ENCODE data around the gene CDH13.

Gene CDH13

GRCh38 chr16:83402160-83402814 is 775.5 kb downstream of the CDH13 start:
- no peak for DNase-seq (ENCODE audit: extremely low read depth, insufficient read length)
- no peak overlapping the region for H3K4me3 ChIP-seq (replicated peaks; ENCODE audit: low read depth, low read length)
- no peak for TF ChIP-seq CTCF (IDR thresholded peaks at IDR 0.05; ENCODE audit: insufficient read depth, low read length, poor library complexity, severe bottlenecking)

GRCh38 chr16:83402967-83403366 is 776.2 kb downstream of the CDH13 start:
- no peaks in the 10 kb centered on the region for H3K27me3 ChIP-seq (replicated peaks; ENCODE audit: control insufficient read depth, insufficient read depth, low read length)
- no peak overlapping the region for H3K4me3 ChIP-seq (replicated peaks; ENCODE audit: low read depth, low read length)
- TF ChIP-seq CTCF (IDR thresholded peaks at IDR 0.05; ENCODE audit: insufficient read depth, low read length, poor library complexity, severe bottlenecking) = no peak
- DNase-seq (ENCODE audit: extremely low read depth, insufficient read length) = no peak
- H3K36me3 ChIP-seq (ENCODE audit: control insufficient read depth, insufficient read depth, low read length) = no peaks in the 10 kb centered on the region

More at GRCh38 chr16:83402160-83402814, 775.5 kb downstream of the CDH13 start:
- H3K36me3 ChIP-seq (ENCODE audit: control insufficient read depth, insufficient read depth, low read length) = no peaks in the 10 kb centered on the region
- no peaks in the 10 kb centered on the region for H3K27me3 ChIP-seq (replicated peaks; ENCODE audit: control insufficient read depth, insufficient read depth, low read length)

- TF ChIP-seq CTCF (IDR thresholded peaks at IDR 0.05; ENCODE audit: insufficient read depth, low read length, poor library complexity, severe bottlenecking) = no peak
- H3K27me3 ChIP-seq (replicated peaks; ENCODE audit: control insufficient read depth, insufficient read depth, low read length) = no peaks in the 10 kb centered on the region
- no peak overlapping the region for H3K4me3 ChIP-seq (replicated peaks; ENCODE audit: low read depth, low read length)
- no peak for DNase-seq (ENCODE audit: extremely low read depth, insufficient read length)
- H3K36me3 ChIP-seq (ENCODE audit: control insufficient read depth, insufficient read depth, low read length) = no peaks in the 10 kb centered on the region
Measured at GRCh38 chr16:83403761-83404160, 777.0 kb downstream of the CDH13 start.

GRCh38 chr16:83404261-83404660 is 777.5 kb downstream of the CDH13 start:
- Histone ChIP-seq H3K36me3 (ENCODE audit: control insufficient read depth, insufficient read depth, low read length) (no peaks in the 10 kb centered on the region), H3K4me3 (replicated peaks; ENCODE audit: low read depth, low read length) (no peak overlapping the region), H3K27me3 (replicated peaks; ENCODE audit: control insufficient read depth, insufficient read depth, low read length) (no peaks in the 10 kb centered on the region)
- no peak for DNase-seq (ENCODE audit: extremely low read depth, insufficient read length)
- no peak for TF ChIP-seq CTCF (IDR thresholded peaks at IDR 0.05; ENCODE audit: insufficient read depth, low read length, poor library complexity, severe bottlenecking)

- no peak overlapping the region for H3K4me3 ChIP-seq (replicated peaks; ENCODE audit: low read depth, low read length)
- H3K36me3 ChIP-seq (ENCODE audit: control insufficient read depth, insufficient read depth, low read length) = no peaks in the 10 kb centered on the region
- TF ChIP-seq CTCF (IDR thresholded peaks at IDR 0.05; ENCODE audit: insufficient read depth, low read length, poor library complexity, severe bottlenecking) = no peak
- no peak for DNase-seq (ENCODE audit: extremely low read depth, insufficient read length)
- no peaks in the 10 kb centered on the region for H3K27me3 ChIP-seq (replicated peaks; ENCODE audit: control insufficient read depth, insufficient read depth, low read length)
Measured at GRCh38 chr16:83407928-83408327, 781.2 kb downstream of the CDH13 start.

- H3K27me3 ChIP-seq (replicated peaks; ENCODE audit: control insufficient read depth, insufficient read depth, low read length) = no peaks in the 10 kb centered on the region
Measured at GRCh38 chr16:83409347-83409746, 782.6 kb downstream of the CDH13 start.

More at GRCh38 chr16:83409347-83409746, 782.6 kb downstream of the CDH13 start:
- TF ChIP-seq CTCF (IDR thresholded peaks at IDR 0.05; ENCODE audit: insufficient read depth, low read length, poor library complexity, severe bottlenecking) = no peak
- H3K36me3 ChIP-seq (ENCODE audit: control insufficient read depth, insufficient read depth, low read length) = no peaks in the 10 kb centered on the region
- no peak for DNase-seq (ENCODE audit: extremely low read depth, insufficient read length)
- H3K4me3 ChIP-seq (replicated peaks; ENCODE audit: low read depth, low read length) = no peak overlapping the region
